ENCODE data around the gene ZBBX. TPM values are rescaled to one million over a fixed set of nuclear protein-coding genes. Genes with fewer than 3 reads are reported as not detected.

Gene ZBBX
- total RNA-seq, 3 donors from 2014 or later: not detected

GRCh38 chr3:167305340-167305890 is 74.7 kb downstream of the ZBBX start:
- DNase-seq (no peak), ATAC-seq (no peak)
- intact Hi-C loops (cut with DNase I, micrococcal nuclease): no loop called here
- Histone ChIP-seq H3K4me1 (ENCODE audit: low read depth) (no peaks in the 10 kb centered on the region), H3K36me3 (ENCODE audit: low read depth) (no peaks in the 10 kb centered on the region), H3K4me3 (no peak overlapping the region), H3K9me3 (no peaks in the 10 kb centered on the region)
- no peak for TF ChIP-seq CTCF (IDR thresholded peaks at IDR 0.05)

- ATAC-seq: no peak
- TF ChIP-seq CTCF (IDR thresholded peaks at IDR 0.05): no peak
- H3K36me3 ChIP-seq (ENCODE audit: low read depth): no peaks in the 10 kb centered on the region
- intact Hi-C loops (cut with DNase I, micrococcal nuclease): no loop called here
- no peaks in the 10 kb centered on the region for H3K9me3 ChIP-seq
- no peak for DNase-seq
- no peaks in the 10 kb centered on the region for H3K4me1 ChIP-seq (ENCODE audit: low read depth)
- no peak overlapping the region for H3K4me3 ChIP-seq
Measured at GRCh38 chr3:167304077-167304476, 76.0 kb downstream of the ZBBX start.

- no peak for TF ChIP-seq CTCF (IDR thresholded peaks at IDR 0.05)
- no peaks in the 10 kb centered on the region for H3K4me1 ChIP-seq (ENCODE audit: low read depth)
- intact Hi-C loops (cut with DNase I, micrococcal nuclease): no loop called here
- H3K9me3 ChIP-seq: no peaks in the 10 kb centered on the region
- DNase-seq (no peak), ATAC-seq (no peak)
- H3K36me3 ChIP-seq (ENCODE audit: low read depth): no peaks in the 10 kb centered on the region
- H3K4me3 ChIP-seq: no peak overlapping the region
Measured at GRCh38 chr3:167302678-167303077, 77.4 kb downstream of the ZBBX start.

GRCh38 chr3:167300207-167300606 is 79.9 kb downstream of the ZBBX start:
- intact Hi-C loops (cut with DNase I, micrococcal nuclease): no loop called here
- no peak for ATAC-seq
- Histone ChIP-seq H3K36me3 (ENCODE audit: low read depth) (no peaks in the 10 kb centered on the region), H3K9me3 (no peaks in the 10 kb centered on the region), H3K4me1 (ENCODE audit: low read depth) (no peaks in the 10 kb centered on the region), H3K4me3 (no peak overlapping the region)
- TF ChIP-seq CTCF (IDR thresholded peaks at IDR 0.05): no peak
- no peak for DNase-seq

GRCh38 chr3:167289435-167289834 is 90.7 kb downstream of the ZBBX start:
- no peak for TF ChIP-seq CTCF (IDR thresholded peaks at IDR 0.05)
- no peak for DNase-seq
- no peak overlapping the region for H3K4me3 ChIP-seq
- ATAC-seq: no peak
- no peaks in the 10 kb centered on the region for H3K36me3 ChIP-seq (ENCODE audit: low read depth)
- no peaks in the 10 kb centered on the region for H3K4me1 ChIP-seq (ENCODE audit: low read depth)
- intact Hi-C loops (cut with DNase I, micrococcal nuclease): no loop called here
- no peaks in the 10 kb centered on the region for H3K9me3 ChIP-seq

- no peaks in the 10 kb centered on the region for H3K4me1 ChIP-seq (ENCODE audit: low read depth)
- no peaks in the 10 kb centered on the region for H3K9me3 ChIP-seq
- DNase-seq (no peak), ATAC-seq (no peak)
- no peaks in the 10 kb centered on the region for H3K36me3 ChIP-seq (ENCODE audit: low read depth)
- intact Hi-C loops (cut with DNase I, micrococcal nuclease): no loop called here
- no peak for TF ChIP-seq CTCF (IDR thresholded peaks at IDR 0.05)
- H3K4me3 ChIP-seq: no peak overlapping the region
Measured at GRCh38 chr3:167288737-167289136, 91.4 kb downstream of the ZBBX start.
